GM18520 (cell line): ENCODE measurements around the gene HCN3.
"Not testable (repeated sequence)": the region's sequence is repeated elsewhere in the genome, so short reads cannot be mapped to it uniquely, and the experiment has no call there.

ENCODE experiments used
- ATAC-seq: cut with Tn5 transposase; IDR thresholded peaks from one replicate; pipeline ENCODE4 v1.9.1; 2021; ENCODE audit not compliant: unreplicated experiment

The HCN3 gene

DNA sequence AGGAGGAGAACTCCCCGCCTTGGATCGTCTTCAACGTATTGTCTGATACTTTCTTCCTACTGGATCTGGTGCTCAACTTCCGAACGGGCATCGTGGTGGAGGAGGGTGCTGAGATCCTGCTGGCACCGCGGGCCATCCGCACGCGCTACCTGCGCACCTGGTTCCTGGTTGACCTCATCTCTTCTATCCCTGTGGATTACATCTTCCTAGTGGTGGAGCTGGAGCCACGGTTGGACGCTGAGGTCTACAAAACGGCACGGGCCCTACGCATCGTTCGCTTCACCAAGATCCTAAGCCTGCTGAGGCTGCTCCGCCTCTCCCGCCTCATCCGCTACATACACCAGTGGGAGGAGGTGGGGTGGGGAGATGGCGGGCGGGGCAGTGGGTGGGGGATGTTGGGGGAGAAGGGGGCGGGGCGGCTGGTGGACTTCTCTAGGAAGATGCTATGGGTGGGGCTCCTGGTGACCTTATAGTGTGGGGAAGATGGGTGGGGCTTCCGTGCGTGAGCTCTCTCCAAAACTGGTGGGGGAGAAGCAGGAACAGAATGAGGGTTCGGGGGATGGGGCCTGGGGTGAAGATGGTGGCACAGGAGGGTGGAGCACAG, 5.3 kb downstream of the HCN3 start:
- no peak for ATAC-seq

DNA sequence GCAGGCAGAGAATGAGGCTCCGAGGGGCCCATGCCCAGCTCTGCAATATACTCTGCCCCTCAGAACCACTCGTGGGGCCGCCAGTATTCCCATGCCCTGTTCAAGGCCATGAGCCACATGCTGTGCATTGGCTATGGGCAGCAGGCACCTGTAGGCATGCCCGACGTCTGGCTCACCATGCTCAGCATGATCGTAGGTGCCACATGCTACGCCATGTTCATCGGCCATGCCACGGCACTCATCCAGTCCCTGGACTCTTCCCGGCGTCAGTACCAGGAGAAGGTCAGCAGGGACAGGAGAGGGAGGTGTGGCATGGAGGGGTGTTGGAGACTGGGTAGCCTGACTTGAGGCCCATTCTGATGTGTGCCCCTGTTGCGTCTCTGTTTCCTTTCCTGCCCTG, 7.2 kb downstream of the HCN3 start:
- ATAC-seq = no peak

DNA sequence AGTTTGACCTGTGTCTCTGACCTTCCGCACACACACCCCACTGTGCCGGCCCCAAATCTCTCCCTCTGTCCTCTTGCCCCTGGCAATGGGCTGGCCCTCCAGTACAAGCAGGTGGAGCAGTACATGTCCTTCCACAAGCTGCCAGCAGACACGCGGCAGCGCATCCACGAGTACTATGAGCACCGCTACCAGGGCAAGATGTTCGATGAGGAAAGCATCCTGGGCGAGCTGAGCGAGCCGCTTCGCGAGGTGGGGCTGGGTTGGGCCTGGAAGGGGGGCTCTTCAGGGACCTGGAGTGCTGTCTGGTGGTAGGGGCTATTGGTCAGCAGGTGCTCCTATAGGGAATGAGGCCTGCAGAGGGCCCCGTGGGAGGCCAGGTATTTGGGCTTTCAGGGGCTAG, 7.8 kb downstream of the HCN3 start:
- no peak for ATAC-seq

DNA sequence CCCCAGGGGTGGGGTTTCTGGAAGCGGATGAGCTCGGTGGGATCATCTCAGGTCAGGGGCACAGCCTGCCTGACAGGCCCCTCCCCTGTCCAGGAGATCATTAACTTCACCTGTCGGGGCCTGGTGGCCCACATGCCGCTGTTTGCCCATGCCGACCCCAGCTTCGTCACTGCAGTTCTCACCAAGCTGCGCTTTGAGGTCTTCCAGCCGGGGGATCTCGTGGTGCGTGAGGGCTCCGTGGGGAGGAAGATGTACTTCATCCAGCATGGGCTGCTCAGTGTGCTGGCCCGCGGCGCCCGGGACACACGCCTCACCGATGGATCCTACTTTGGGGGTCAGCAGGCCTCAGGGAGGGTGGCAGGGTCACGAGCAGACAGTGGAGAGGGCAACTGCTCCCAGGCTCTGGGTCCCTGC, 8.4 kb downstream of the HCN3 start:
- no peak for ATAC-seq

DNA sequence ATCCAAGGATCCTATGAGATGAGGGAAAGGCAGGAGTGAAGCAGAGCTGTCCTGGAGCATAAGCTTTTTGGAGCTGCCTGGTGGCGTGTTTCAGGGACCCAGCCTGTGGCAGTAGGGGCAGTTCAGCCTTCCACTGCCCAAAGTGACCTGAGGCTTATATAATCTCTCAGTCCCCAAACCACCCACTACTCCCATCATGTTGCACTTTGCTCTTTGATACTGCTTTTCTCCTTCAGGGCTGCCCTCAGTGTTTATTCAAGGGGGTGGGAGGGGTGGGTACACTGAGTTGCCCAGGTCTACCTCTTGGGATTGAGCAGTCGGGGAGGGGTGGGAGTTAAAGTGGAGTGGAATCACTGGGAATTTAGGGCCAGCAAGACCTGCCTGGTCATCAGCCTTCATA, 9.3 kb downstream of the HCN3 start:
- no peak for ATAC-seq

DNA sequence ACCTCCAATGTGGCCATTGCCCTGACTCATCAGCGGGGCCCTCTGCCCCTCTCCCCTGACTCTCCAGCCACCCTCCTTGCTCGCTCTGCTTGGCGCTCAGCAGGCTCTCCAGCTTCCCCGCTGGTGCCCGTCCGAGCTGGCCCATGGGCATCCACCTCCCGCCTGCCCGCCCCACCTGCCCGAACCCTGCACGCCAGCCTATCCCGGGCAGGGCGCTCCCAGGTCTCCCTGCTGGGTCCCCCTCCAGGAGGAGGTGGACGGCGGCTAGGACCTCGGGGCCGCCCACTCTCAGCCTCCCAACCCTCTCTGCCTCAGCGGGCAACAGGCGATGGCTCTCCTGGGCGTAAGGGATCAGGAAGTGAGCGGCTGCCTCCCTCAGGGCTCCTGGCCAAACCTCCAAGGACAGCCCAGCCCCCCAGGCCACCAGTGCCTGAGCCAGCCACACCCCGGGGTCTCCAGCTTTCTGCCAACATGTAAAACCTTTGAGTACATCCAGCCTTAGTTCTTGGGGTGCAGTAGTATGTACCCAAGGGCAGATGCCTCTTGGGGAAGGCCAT, 10.8 kb downstream of the HCN3 start:
- no peak for ATAC-seq

DNA sequence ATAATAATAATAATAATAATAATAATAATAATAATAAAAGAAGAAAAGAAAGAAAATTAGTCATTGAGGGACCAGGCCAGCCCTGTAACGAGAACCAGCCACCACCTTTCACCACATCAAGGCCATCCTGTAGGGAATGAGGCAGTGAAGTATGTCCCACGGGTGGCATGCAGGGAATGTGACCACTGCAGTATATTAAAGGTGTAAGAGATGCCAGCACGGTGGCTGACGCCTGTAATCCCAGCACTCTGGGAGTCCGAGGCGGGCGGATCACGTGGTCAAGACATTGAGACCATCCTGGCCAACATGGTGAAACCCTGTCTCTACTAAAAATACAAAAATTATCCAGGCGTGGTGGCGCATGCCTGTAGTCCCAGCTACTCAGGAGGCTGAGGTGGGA, 13.7 kb downstream of the HCN3 start:
- not testable (repeated sequence) for ATAC-seq

DNA sequence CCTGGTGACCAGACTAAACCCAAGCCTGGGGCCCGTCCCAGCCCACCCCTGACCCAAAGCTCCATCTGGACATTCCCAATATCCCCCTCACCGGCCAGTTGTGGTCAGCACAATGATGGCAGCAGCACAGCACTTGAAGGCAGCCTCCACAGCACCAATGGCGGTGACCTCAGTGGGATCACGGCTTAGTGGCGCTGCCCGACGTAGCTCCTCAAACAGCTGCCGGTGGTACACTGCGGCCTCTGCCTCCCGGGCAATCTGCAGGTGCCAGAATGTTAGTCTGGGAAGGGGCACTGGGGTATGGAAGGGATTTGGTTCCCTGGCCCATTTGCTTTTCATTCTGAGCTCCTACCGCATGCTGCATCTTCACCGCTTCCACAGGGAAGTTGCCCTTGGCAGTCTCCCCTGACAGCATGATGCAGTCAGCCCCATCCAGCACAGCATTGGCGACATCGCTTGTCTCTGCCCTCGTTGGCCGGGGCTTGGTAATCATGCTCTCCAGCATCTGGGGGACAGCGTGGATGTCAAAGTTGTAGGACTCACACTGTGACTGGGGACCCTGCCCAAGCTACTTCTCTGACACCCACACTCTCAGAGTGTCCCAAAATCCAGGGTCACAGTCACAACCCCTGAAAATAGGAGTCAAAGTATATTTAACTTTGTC, 16.0 kb downstream of the HCN3 start:
- no peak for ATAC-seq

DNA sequence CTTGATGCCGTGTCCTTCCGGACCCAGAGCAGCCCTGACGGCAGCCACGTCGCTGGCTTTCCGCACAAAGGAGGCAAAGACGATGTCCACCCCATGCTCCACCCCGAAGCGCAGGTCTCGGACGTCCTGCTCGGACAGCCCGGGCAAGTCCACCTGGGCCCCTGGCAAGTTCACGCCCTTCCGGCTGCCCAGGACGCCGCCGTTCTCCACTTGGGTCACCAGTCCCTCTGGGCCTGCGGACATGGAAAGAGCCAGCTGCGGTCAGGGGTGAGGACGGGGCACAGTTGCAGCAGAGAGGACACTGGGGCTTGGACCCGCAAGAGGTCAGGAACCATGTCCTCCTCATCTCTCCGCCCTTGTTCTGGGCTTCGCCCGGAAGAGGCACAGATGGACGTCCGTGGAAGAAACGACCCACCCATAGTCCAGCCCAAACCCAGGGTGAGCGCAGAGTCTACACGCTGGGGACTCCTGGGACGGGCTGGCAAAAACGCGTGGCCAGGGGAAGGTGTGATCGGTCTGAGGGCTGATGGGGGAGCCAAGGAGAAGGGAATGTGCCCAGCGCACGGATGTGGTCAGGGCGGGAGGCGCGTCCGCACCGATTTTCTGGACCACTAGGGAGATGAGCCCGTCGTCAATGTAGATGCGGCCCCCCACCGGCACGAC, 17.4 kb downstream of the HCN3 start:
- ATAC-seq = no peak

DNA sequence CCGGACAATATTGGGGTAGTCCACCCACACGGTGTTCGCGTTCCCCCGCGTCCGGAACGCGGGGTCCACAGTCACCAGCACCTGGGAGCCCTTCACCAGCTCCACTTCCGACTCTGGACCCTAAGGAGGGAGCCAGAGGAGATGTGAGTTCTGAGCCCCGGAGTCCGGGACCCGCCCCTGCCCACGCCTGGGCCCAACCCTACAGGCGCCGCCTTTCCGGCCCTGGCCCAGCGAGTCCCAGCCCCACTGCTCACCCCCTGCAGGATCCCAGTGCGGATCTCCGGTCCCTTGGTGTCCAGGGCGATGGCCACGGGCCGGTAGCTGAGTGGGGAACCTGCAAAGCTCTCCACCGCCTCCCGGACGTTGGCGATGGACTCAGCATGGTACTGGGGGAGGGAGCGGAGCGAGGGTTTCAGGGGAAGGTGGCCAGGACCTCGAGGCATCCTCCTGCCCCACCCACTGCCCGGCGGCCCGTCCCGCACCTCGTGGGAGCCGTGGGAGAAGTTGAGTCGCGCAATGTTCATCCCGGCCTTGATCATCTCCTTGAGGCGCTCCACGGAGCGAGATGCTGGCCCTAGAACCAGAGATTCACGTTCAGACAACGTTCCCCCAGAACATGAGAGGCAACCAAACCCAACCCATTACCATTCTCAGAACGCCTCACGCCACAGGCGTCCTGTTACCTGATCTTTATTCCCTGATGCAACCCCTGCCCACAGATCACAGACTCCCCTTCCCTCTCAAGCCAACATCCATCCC, 18.1 kb downstream of the HCN3 start:
- ATAC-seq = no peak

DNA sequence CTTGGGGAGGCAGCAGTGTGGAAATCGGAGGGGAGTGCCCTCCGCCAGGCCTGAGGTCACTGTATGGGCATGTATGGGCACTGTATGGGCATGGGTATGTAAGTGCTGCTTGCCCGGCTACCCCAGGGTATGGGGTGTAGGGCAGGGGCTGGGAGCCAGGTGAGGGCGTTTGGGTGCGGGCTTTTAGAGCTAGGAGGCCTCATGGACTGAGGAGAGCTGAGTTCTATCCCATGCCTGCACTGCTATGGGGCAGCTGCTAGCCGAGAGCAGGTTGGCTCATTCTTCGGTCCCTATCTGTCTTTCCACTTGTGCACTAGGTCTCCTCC, 18.6 kb downstream of the HCN3 start:
- ATAC-seq = no peak

DNA sequence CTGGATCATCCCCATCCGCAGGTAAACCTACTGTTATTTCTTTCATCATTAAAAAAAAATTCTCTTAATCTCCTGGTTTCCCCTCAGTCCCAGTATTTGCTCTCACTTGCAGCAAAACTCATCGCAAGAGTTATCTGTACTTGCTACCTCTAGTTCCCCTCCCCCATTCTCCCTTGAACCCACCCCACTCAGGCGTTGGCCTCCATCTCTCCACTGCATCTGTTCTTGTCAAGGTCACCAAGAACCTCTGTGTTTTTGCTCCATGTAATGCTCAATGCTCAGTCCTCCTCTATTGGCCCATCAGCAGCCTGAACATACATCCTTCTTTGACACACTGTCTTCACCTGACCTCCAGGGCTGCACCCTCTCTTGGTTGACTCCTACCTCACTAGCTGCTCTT, 19.4 kb downstream of the HCN3 start:
- ATAC-seq = no peak

DNA sequence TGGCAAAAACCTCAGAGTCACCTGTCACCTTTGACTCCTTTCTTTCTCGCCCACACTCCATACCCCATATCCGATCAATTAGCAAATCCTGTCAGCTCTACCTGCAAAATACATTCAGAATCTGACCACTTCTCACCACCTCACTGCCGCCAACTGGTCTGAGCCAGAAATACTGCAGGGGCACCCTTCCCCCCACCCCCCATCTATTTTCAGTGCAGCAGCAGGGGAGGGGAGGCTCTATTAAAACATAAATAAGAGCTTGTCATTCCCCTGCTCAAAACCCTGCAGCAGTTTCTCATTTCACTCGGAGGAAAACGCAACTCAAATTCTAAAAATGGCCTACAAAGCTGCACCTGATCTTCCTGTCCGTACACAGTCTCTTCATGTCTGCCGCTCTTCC, 20.1 kb downstream of the HCN3 start:
- ATAC-seq = no peak

DNA sequence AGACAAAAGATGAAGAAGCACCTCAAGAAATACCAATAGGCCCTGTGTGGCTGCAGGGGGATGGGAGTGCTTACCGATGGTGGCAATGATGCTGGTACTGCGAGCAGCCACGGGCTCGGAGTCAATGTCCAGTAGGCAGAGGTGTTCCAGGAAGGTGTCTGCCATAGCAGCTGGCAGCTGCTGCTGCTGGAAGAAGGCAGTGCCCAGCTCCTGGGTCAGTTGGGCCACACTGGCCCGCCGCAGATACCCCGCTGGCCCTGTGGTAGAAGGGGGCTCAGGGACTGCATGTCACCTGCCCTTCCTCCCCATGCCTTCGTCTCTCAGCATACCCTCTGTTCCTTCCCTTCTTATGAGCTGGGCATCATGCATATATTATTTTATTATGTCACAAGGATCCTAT, 22.8 kb downstream of the HCN3 start:
- no peak for ATAC-seq

DNA sequence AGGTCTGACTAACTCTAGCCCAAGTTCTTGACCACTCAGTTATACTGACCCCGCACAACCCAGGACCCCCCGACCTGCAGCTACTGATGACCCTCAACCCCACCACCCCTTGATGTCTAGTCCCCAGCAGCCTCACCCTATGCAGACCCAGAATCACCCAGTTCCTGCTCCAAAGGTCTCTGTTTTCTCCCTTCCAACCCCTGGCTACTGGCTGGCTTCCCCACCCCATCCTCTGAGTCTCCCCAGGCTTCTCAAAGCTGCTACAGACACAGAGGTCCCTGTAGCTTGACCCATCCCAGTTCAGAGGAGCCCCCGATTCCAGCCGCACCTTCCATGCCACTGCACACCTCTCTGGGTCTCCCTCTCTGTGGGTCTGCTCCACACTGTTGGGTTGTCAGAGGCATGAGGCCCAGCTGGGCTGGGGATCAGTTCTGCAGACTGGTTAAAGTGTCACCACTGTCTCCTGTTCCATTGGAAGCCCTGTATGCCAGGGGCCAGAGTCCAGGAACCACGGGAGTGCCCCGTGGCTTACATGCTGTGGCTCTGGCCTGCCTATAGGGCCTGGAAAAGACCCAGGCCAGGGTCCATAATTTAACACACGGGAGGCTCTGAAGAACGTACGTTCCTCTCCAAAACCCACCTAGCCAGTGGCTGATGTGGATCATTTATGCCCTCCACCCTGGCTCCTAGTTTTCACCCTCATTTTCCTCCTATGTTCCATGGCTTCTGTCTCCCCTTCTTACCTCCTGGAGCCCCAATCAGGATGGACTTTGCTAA, 23.5 kb downstream of the HCN3 start:
- no peak for ATAC-seq

DNA sequence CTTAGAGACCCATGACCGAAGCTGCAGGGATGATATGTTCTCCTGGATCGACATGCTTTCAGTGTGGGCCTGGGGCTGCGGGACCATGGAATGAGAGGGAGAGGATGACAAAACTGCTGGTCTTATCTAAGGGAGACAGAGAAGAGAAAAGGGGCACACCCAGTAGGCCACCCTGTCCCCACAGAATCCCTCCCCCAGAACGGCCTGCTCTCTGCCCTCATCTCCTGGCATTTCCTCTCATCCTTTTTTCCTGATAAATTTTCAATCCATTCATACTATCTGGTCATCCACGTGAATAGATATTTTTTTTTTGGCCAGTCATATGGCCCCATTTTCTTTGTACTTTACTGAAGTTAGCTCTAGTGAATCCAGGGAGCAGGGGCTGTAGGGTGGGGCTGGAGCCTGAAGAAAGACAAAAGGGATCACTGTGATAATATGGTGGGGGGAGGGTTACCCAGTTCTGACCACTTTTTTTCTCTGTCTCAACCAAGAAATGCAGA, 24.1 kb downstream of the HCN3 start, which contains the start of gene PKLR:
TSS of gene PKLR (minus strand) at position 97 of the 500 bp plus-strand sequence. CDS start at position 54, 43 bp downstream.
- no peak for ATAC-seq

DNA sequence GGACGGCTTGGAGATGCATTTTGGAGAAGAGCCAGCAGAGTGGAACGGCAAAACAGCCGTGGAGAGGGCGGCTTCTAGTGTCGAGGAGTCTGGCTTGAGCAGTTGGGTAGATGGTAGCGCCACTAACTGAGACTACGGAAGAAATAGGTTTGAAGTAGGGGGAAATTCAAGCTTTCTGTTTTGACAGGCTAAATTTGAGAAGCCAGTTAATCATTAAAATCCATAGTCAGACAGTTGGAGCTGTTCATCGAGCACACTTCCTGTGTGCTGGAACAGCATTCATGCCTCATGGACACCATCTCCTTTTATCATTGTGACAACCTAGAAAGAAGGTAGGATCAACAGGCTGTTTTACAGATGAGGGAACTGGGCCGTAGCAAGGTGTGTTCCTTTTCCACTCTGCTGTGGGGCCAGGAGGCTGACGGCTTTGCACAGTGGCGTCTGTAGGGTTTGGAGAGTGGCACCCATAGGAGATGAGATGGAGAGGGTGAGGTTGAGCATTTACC, 27.3 kb downstream of the HCN3 start:
- ATAC-seq = no peak

DNA sequence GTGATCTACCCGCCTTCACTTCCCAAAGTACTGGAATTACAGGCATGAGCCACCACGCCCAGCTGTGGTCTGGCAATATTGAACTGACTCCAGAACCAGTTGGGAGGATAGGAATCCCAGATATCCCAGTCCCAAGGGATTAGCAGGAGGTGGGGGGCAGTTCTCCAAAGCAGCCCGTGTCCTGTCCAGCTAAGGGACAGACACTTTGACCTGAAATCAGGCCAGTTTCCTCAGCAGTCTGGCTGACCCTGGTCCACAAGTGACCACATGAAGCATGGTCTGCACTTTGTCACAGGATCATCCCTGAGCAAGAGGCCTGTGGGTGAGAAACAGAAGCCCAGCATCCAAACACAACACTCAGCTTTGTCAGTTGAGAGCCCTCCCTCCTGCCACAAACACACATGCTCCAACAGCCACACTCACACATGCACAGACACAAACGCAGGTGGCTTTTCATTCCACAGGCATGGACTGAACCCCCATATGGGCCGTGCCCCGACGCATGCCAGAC, 28.7 kb downstream of the HCN3 start:
- ATAC-seq = no peak

DNA sequence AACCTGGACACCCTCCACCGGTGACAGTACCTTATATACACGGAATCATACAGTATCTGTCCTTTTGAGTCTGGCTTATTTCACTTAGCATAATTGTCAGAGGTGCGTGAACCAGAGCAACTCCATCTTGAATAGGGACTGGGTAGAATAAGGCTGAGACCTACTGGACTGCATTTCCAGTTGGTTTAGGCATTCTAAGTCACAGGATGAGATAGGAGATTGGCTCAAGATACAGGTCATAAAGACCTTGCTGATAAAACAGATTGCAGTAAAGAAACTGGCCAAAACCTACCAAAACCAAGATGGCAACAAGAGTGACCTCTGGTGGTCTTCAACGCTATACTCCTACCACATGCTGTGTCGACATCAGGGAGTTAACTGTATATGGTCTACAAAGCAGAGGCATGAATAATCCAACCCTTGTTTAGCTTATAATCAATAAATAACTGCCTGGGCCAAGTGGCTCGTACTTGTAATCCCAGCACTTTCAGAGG, 30.0 kb downstream of the HCN3 start:
- ATAC-seq = no peak
